GM23338 (cell line): Measurements from ENCODE around the gene HP. TPM values are rescaled to one million over a fixed set of nuclear protein-coding genes. Genes with fewer than 3 reads are reported as not detected.
A peak's percentile ranks its signal among the peaks of the same experiment; 100 is the strongest.

Experiments used
- ATAC-seq: fragments of 200-7000 bp; cut with Tn5 transposase; 3 replicates; pipeline ENCODE4 v1.9.1; 2020
- DNase-seq: peaks from one replicate; pipeline ENCODE4 v3.0.0-alpha.2; 2015; ENCODE audit warnings: low spot score
- H2AFZ ChIP-seq: fragments of 200-600 bp; sonication (generic); 2 replicates; pipeline ENCODE4 v1.8.0; 2016; ENCODE audit warnings: antibody characterized with exemption, mild to moderate bottlenecking, moderate library complexity
- H3F3A ChIP-seq: fragments of 200-600 bp; sonication (generic); replicated peaks from 2 replicates; pipeline ENCODE4 v1.8.0; 2017; ENCODE audit warnings: antibody characterized with exemption, mixed run types, low read depth
- H3K27ac ChIP-seq: fragments of 200-600 bp; sonication (generic); 2 replicates; pipeline ENCODE4 v1.6.1; 2016; ENCODE audit warnings: low read depth
- H3K27me3 ChIP-seq: fragments of 200-600 bp; sonication (generic); 2 replicates; pipeline ENCODE4 v1.8.0; 2016; ENCODE audit warnings: mild to moderate bottlenecking, mixed run types, moderate library complexity; ENCODE audit not compliant: insufficient read depth
- H3K36me3 ChIP-seq: fragments of 200-600 bp; sonication (generic); 2 replicates; pipeline ENCODE4 v1.8.0; 2016; ENCODE audit warnings: mild to moderate bottlenecking; ENCODE audit not compliant: insufficient read depth
- H3K4me1 ChIP-seq: fragments of 200-600 bp; sonication (generic); 2 replicates; pipeline ENCODE4 v1.8.0; 2016; ENCODE audit warnings: mild to moderate bottlenecking, moderate library complexity; ENCODE audit not compliant: insufficient read depth
- H3K4me2 ChIP-seq: fragments of 200-600 bp; sonication (generic); 2 replicates; pipeline ENCODE4 v1.7.1; 2017; ENCODE audit warnings: mixed run types
- H3K4me3 ChIP-seq: fragments of 200-600 bp; sonication (generic); 2 replicates; pipeline ENCODE4 v1.6.1; 2016; ENCODE audit warnings: mixed run types
- H3K79me2 ChIP-seq: fragments of 200-600 bp; sonication (generic); replicated peaks from 2 replicates; pipeline ENCODE4 v1.8.0; 2017; ENCODE audit warnings: mild to moderate bottlenecking; ENCODE audit not compliant: insufficient read depth
- H3K9me2 ChIP-seq: fragments of 200-600 bp; sonication (generic); 2 replicates; pipeline ENCODE4 v1.8.0; 2017; ENCODE audit not compliant: insufficient read depth
- H4K20me1 ChIP-seq: fragments of 200-600 bp; sonication (generic); replicated peaks from 2 replicates; pipeline ENCODE4 v1.8.0; 2017; ENCODE audit warnings: mild to moderate bottlenecking; ENCODE audit not compliant: insufficient read depth
- H3K27ac Mint-ChIP-seq: 2 replicates; pipeline ENCODE4 v1.8.0; 2020; ENCODE audit warnings: inconsistent platforms, mild to moderate bottlenecking, moderate library complexity, mixed read lengths
- H3K27me3 Mint-ChIP-seq: 3 replicates; pipeline ENCODE4 v1.8.0; 2022; ENCODE audit warnings: low read depth, mild to moderate bottlenecking, moderate library complexity, mixed read lengths, inconsistent platforms; ENCODE audit not compliant: insufficient read depth, poor library complexity
- H3K36me3 Mint-ChIP-seq: 3 replicates; pipeline ENCODE4 v1.8.0; 2021; ENCODE audit warnings: low read depth, mild to moderate bottlenecking, inconsistent platforms, moderate library complexity, mixed read lengths
- H3K4me1 Mint-ChIP-seq: 3 replicates; pipeline ENCODE4 v1.8.0; 2020; ENCODE audit warnings: mild to moderate bottlenecking, inconsistent platforms, mixed read lengths
- H3K4me3 Mint-ChIP-seq: 3 replicates; pipeline ENCODE4 v1.8.0; 2021; ENCODE audit warnings: moderate library complexity, mild to moderate bottlenecking, inconsistent platforms, mixed read lengths
- H3K9me3 Mint-ChIP-seq: 3 replicates; pipeline ENCODE4 v1.8.0; 2020; ENCODE audit warnings: moderate library complexity, mild to moderate bottlenecking, inconsistent platforms, mixed read lengths
- CREB1 ChIP-seq: fragments of 250-450 bp; sonication (Bioruptor Pico); IDR thresholded peaks from 2 replicates; pipeline ENCODE4 v1.5.0; 2020; ENCODE audit warnings: low read depth, mild to moderate bottlenecking, moderate library complexity
- EZH2phosphoT487 ChIP-seq: fragments of 200-600 bp; sonication (generic); IDR thresholded peaks from one replicate; pipeline ENCODE4 v1.8.1; 2018; ENCODE audit warnings: antibody characterized with exemption; ENCODE audit not compliant: unreplicated experiment
- NANOG ChIP-seq: IDR thresholded peaks from 2 replicates; pipeline ENCODE4 v1.6.1; 2016; ENCODE audit warnings: antibody characterized with exemption, borderline replicate concordance
- POLR2AphosphoS5 ChIP-seq: IDR thresholded peaks from 2 replicates; pipeline ENCODE4 v1.6.1; 2016; ENCODE audit warnings: antibody characterized with exemption, low read depth
- STAT1 ChIP-seq: IDR thresholded peaks from one replicate; pipeline ENCODE4 v1.6.1; 2016; ENCODE audit warnings: antibody characterized with exemption; ENCODE audit not compliant: unreplicated experiment
- ZNF114 ChIP-seq: fragments of 250-450 bp; sonication (Bioruptor Pico); IDR thresholded peaks from 2 replicates; pipeline ENCODE4 v1.5.0; 2020; ENCODE audit warnings: mild to moderate bottlenecking, moderate library complexity
- ZNF331 ChIP-seq: fragments of 250-450 bp; sonication (Bioruptor Pico); IDR thresholded peaks from 2 replicates; pipeline ENCODE4 v1.5.0; 2020; ENCODE audit warnings: low read depth, mild to moderate bottlenecking, moderate library complexity
- polyA plus RNA-seq: library from polyadenylated mRNA; unstranded; fragments of >200 nt; fragmentation: Nextera tagmentation; extraction: Ambion mirVana; gene quantifications from 2 replicates; pipeline ENCODE4 v1.2.1, GENCODE V29; 2016
- total RNA-seq: library from RNA; depleted of rRNA; stranded (reverse); fragments of >200 nt; shearing (Covaris generic); gene quantifications from 2 replicates; pipeline ENCODE4 v1.2.3, GENCODE V29; 2014
- TF ChIP-seq, protein P1 (sequence below): IDR thresholded peaks from one replicate; pipeline ENCODE4 v1.6.1; 2018; ENCODE audit warnings: antibody characterized with exemption; ENCODE audit not compliant: unreplicated experiment
- TF ChIP-seq, protein P2 (sequence below): IDR thresholded peaks from 2 replicates; pipeline ENCODE4 v1.6.1; 2016; ENCODE audit warnings: antibody characterized with exemption
- TF ChIP-seq, protein P3 (sequence below): fragments of 250-450 bp; sonication (Bioruptor Pico); IDR thresholded peaks from 2 replicates; pipeline ENCODE4 v1.5.0; 2020; ENCODE audit warnings: mild to moderate bottlenecking, moderate library complexity

HP gene
- total and polyA plus RNA-seq, 2 experiments from 2014 or later = 0.26 TPM; not detected in 1

DNA sequence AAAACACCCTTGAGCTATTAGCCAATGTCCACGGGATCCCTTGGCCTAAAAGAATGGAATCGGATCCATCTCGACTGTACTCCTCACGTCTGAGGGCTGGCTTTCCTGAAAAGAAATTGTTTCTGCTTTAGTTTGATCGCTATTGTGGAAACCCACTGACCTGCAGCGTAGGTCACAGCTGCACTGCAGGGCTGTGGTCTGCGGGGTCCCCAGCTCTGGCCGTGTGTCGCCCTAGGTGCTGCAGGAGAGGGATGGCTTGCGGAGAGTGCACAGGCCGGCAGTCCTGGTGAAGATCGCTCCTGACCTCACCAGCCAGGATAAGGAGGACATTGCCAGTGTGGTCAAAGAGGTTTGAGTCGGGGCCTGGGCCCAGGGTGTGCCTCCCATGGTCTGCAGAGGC is 32.2 kb upstream of the HP start (continued):
- TF ChIP-seq, protein P1, sequence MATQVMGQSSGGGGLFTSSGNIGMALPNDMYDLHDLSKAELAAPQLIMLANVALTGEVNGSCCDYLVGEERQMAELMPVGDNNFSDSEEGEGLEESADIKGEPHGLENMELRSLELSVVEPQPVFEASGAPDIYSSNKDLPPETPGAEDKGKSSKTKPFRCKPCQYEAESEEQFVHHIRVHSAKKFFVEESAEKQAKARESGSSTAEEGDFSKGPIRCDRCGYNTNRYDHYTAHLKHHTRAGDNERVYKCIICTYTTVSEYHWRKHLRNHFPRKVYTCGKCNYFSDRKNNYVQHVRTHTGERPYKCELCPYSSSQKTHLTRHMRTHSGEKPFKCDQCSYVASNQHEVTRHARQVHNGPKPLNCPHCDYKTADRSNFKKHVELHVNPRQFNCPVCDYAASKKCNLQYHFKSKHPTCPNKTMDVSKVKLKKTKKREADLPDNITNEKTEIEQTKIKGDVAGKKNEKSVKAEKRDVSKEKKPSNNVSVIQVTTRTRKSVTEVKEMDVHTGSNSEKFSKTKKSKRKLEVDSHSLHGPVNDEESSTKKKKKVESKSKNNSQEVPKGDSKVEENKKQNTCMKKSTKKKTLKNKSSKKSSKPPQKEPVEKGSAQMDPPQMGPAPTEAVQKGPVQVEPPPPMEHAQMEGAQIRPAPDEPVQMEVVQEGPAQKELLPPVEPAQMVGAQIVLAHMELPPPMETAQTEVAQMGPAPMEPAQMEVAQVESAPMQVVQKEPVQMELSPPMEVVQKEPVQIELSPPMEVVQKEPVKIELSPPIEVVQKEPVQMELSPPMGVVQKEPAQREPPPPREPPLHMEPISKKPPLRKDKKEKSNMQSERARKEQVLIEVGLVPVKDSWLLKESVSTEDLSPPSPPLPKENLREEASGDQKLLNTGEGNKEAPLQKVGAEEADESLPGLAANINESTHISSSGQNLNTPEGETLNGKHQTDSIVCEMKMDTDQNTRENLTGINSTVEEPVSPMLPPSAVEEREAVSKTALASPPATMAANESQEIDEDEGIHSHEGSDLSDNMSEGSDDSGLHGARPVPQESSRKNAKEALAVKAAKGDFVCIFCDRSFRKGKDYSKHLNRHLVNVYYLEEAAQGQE = no peak
- no peak for TF ChIP-seq STAT1
- no peak for TF ChIP-seq NANOG

DNA sequence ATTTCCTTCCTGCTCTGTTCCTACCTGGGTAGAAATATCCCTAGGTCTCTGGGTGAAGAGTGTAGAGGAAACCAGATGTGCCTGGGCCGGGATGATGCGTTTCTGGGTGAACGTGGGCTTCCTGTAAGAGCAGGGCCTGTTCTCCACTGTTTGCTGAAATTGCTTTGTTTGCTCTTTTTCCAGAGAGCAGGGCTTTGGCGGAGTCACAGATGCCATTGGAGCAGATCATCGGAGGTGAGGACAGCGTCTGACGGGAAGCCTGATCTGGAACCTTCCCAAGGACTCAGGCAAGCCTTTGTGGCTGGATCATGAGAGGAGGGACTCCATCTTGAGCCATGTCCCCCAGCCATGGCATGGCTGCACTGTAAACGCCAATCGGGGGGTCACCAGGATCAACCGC is 30.3 kb upstream of the HP start:
- peak overlapping the region; percentile 78; the same call in 1 of the 2 replicates for H3K27ac Mint-ChIP-seq
- Histone ChIP-seq H2AFZ (no peak overlapping the region), H3K4me3 (no peak overlapping the region), H3K27me3 (no peaks in the 10 kb centered on the region), H3F3A (no peaks in the 10 kb centered on the region), H3K9me2 (no peaks in the 10 kb centered on the region), H3K79me2 (no peaks in the 10 kb centered on the region), H3K4me2 (no peak overlapping the region), H3K36me3 (peaks cover 12% of the 10 kb centered on the region), H3K27ac (no peak overlapping the region), H4K20me1 (no peaks in the 10 kb centered on the region), H3K4me1 (no peaks in the 10 kb centered on the region)
- H3K36me3 Mint-ChIP-seq = peaks cover 36% of the 10 kb centered on the region
- H3K4me3 Mint-ChIP-seq = no peak overlapping the region
- DNase-seq (no peak), ATAC-seq (no peak)
- no peaks in the 10 kb centered on the region for H3K9me3 Mint-ChIP-seq
- H3K27me3 Mint-ChIP-seq = peaks cover 4% of the 10 kb centered on the region
- no peaks in the 10 kb centered on the region for H3K4me1 Mint-ChIP-seq
- TF ChIP-seq STAT1 (no peak), ZNF114 (CRISPR knock-in tag) (no peak), POLR2AphosphoS5 (no peak), NANOG (no peak), CREB1 (no peak), EZH2phosphoT487 (no peak), ZNF331 (no peak)
- TF ChIP-seq, protein P2, sequence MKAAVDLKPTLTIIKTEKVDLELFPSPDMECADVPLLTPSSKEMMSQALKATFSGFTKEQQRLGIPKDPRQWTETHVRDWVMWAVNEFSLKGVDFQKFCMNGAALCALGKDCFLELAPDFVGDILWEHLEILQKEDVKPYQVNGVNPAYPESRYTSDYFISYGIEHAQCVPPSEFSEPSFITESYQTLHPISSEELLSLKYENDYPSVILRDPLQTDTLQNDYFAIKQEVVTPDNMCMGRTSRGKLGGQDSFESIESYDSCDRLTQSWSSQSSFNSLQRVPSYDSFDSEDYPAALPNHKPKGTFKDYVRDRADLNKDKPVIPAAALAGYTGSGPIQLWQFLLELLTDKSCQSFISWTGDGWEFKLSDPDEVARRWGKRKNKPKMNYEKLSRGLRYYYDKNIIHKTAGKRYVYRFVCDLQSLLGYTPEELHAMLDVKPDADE = no peak
- TF ChIP-seq, protein P3, sequence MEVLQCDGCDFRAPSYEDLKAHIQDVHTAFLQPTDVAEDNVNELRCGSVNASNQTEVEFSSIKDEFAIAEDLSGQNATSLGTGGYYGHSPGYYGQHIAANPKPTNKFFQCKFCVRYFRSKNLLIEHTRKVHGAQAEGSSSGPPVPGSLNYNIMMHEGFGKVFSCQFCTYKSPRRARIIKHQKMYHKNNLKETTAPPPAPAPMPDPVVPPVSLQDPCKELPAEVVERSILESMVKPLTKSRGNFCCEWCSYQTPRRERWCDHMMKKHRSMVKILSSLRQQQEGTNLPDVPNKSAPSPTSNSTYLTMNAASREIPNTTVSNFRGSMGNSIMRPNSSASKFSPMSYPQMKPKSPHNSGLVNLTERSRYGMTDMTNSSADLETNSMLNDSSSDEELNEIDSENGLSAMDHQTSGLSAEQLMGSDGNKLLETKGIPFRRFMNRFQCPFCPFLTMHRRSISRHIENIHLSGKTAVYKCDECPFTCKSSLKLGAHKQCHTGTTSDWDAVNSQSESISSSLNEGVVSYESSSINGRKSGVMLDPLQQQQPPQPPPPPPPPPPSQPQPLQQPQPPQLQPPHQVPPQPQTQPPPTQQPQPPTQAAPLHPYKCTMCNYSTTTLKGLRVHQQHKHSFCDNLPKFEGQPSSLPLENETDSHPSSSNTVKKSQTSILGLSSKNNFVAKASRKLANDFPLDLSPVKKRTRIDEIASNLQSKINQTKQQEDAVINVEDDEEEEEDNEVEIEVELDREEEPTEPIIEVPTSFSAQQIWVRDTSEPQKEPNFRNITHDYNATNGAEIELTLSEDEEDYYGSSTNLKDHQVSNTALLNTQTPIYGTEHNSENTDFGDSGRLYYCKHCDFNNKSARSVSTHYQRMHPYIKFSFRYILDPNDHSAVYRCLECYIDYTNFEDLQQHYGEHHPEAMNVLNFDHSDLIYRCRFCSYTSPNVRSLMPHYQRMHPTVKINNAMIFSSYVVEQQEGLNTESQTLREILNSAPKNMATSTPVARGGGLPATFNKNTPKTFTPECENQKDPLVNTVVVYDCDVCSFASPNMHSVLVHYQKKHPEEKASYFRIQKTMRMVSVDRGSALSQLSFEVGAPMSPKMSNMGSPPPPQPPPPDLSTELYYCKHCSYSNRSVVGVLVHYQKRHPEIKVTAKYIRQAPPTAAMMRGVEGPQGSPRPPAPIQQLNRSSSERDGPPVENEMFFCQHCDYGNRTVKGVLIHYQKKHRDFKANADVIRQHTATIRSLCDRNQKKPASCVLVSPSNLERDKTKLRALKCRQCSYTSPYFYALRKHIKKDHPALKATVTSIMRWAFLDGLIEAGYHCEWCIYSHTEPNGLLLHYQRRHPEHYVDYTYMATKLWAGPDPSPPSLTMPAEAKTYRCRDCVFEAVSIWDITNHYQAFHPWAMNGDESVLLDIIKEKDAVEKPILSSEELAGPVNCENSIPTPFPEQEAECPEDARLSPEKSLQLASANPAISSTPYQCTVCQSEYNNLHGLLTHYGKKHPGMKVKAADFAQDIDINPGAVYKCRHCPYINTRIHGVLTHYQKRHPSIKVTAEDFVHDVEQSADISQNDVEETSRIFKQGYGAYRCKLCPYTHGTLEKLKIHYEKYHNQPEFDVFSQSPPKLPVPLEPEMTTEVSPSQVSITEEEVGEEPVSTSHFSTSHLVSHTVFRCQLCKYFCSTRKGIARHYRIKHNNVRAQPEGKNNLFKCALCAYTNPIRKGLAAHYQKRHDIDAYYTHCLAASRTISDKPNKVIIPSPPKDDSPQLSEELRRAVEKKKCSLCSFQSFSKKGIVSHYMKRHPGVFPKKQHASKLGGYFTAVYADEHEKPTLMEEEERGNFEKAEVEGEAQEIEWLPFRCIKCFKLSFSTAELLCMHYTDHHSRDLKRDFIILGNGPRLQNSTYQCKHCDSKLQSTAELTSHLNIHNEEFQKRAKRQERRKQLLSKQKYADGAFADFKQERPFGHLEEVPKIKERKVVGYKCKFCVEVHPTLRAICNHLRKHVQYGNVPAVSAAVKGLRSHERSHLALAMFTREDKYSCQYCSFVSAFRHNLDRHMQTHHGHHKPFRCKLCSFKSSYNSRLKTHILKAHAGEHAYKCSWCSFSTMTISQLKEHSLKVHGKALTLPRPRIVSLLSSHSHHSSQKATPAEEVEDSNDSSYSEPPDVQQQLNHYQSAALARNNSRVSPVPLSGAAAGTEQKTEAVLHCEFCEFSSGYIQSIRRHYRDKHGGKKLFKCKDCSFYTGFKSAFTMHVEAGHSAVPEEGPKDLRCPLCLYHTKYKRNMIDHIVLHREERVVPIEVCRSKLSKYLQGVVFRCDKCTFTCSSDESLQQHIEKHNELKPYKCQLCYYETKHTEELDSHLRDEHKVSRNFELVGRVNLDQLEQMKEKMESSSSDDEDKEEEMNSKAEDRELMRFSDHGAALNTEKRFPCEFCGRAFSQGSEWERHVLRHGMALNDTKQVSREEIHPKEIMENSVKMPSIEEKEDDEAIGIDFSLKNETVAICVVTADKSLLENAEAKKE (CRISPR knock-in tag) = no peak
- TF ChIP-seq, protein P1 = no peak
